LoVo (cell line): Measurements from ENCODE around the gene BAZ1A.
A peak's percentile ranks its signal among the peaks of the same experiment; 100 is the strongest.
"Not testable (repeated sequence)": the region's sequence is repeated elsewhere in the genome, so short reads cannot be mapped to it uniquely, and the experiment has no call there.

Experiments used
- DNase-seq: peaks from one replicate; pipeline ENCODE4 v3.0.0-alpha.2; 2016; ENCODE audit warnings: low spot score

BAZ1A gene

GRCh38 chr14:34858765-34859164 lies 16.4 kb downstream of the BAZ1A start:
- DNase-seq: no peak

- DNase-seq: no peak
These were observed 17.3 kb downstream of the BAZ1A start for GRCh38 chr14:34857689-34858449.

- no peak for DNase-seq
These were observed 22.1 kb downstream of the BAZ1A start for GRCh38 chr14:34853041-34853440.

GRCh38 chr14:34851395-34851794 lies 23.8 kb downstream of the BAZ1A start:
- no peak for DNase-seq

GRCh38 chr14:34845869-34846268 lies 29.3 kb downstream of the BAZ1A start:
- no peak for DNase-seq

- peak; percentile 20 for DNase-seq
These were observed 32.1 kb downstream of the BAZ1A start for GRCh38 chr14:34843011-34843554.

- no peak for DNase-seq
These were observed 37.3 kb downstream of the BAZ1A start for GRCh38 chr14:34837801-34838322.

GRCh38 chr14:34835312-34835711 lies 39.8 kb downstream of the BAZ1A start:
- DNase-seq: no peak

GRCh38 chr14:34833549-34834523 lies 41.3 kb downstream of the BAZ1A start:
- no peak for DNase-seq

- no peak for DNase-seq
These were observed 48.5 kb downstream of the BAZ1A start for GRCh38 chr14:34826661-34827060.

GRCh38 chr14:34824826-34825225 lies 50.3 kb downstream of the BAZ1A start:
- DNase-seq: no peak

GRCh38 chr14:34824256-34824655 lies 50.9 kb downstream of the BAZ1A start:
- DNase-seq: no peak

GRCh38 chr14:34817768-34818167 lies 57.4 kb downstream of the BAZ1A start:
- DNase-seq: no peak

GRCh38 chr14:34810028-34810427 lies 65.1 kb downstream of the BAZ1A start:
- DNase-seq: no peak

GRCh38 chr14:34806257-34806656 lies 68.9 kb downstream of the BAZ1A start:
- no peak for DNase-seq

- no peak for DNase-seq
These were observed 70.2 kb downstream of the BAZ1A start for GRCh38 chr14:34804933-34805332.

- not testable (repeated sequence) for DNase-seq
These were observed 76.3 kb downstream of the BAZ1A start for GRCh38 chr14:34798861-34799260.

GRCh38 chr14:34797747-34798583 lies 77.2 kb downstream of the BAZ1A start:
- no peak for DNase-seq

GRCh38 chr14:34796902-34797301 lies 78.3 kb downstream of the BAZ1A start:
- no peak for DNase-seq

GRCh38 chr14:34794941-34795340 lies 80.2 kb downstream of the BAZ1A start:
- no peak for DNase-seq

GRCh38 chr14:34794217-34794616 lies 80.9 kb downstream of the BAZ1A start:
- DNase-seq: no peak

GRCh38 chr14:34792598-34792997 lies 82.6 kb downstream of the BAZ1A start:
- no peak for DNase-seq
